Uterus (tissue), 2 donors: Measurements from ENCODE around the gene GSE1.

Experiments used
- CTCF ChIP-seq, 4 experiments: fragments of 200-600 bp in 2 of 4; fragments of 450-650 bp in 2 of 4; sonication (generic) in 2 of 4; IDR thresholded peaks; one replicate each; pipeline ENCODE4 v1.5.1; 2016 to 2019; ENCODE audit warnings: antibody characterized with exemption in 4 of 4, mild to moderate bottlenecking in 2 of 4, moderate library complexity in 1 of 4
- POLR2A ChIP-seq, 2 donors: fragments of 450-650 bp; IDR thresholded peaks; one replicate each; pipeline ENCODE4 v1.6.1; 2016; ENCODE audit warnings: antibody characterized with exemption in 2 of 2, mild to moderate bottlenecking in 1 of 2, moderate library complexity in 1 of 2

- TF ChIP-seq CTCF (IDR thresholded peaks at IDR 0.05) (no peak), POLR2A (IDR thresholded peaks at IDR 0.05) (no peak)
Observed at GRCh38 chr16:85667261-85667660, 54.1 kb downstream of the GSE1 start.
